GM19099 (cell line): ENCODE data around the gene NBEAL2.

Experiments
- POLR2A ChIP-seq: IDR thresholded peaks from 3 replicates; pipeline ENCODE4 v1.6.1; 2011; ENCODE audit warnings: low read depth; ENCODE audit not compliant: insufficient read length; ENCODE audit errors: extremely low read depth

The NBEAL2 gene

GRCh38 chr3:46942076-46942475, 37.4 kb upstream of the NBEAL2 start:
- TF ChIP-seq POLR2A: no peak

- TF ChIP-seq POLR2A: no peak
Observed at GRCh38 chr3:46942481-46943236, 36.8 kb upstream of the NBEAL2 start.

GRCh38 chr3:46943237-46944187, 36.0 kb upstream of the NBEAL2 start:
- no peak for TF ChIP-seq POLR2A

- no peak for TF ChIP-seq POLR2A
Observed at GRCh38 chr3:46944191-46944590, 35.3 kb upstream of the NBEAL2 start.

GRCh38 chr3:46946416-46946815, 33.0 kb upstream of the NBEAL2 start:
- no peak for TF ChIP-seq POLR2A

- TF ChIP-seq POLR2A: no peak
Observed at GRCh38 chr3:46946856-46947545, 32.5 kb upstream of the NBEAL2 start.

- no peak for TF ChIP-seq POLR2A
Observed at GRCh38 chr3:46947546-46947901, 31.9 kb upstream of the NBEAL2 start.

GRCh38 chr3:46947981-46948791, 31.3 kb upstream of the NBEAL2 start:
- no peak for TF ChIP-seq POLR2A

GRCh38 chr3:46948830-46949671, 30.4 kb upstream of the NBEAL2 start:
- no peak for TF ChIP-seq POLR2A

GRCh38 chr3:46950177-46950576, 29.3 kb upstream of the NBEAL2 start:
- TF ChIP-seq POLR2A: no peak

- TF ChIP-seq POLR2A: no peak
Observed at GRCh38 chr3:46950650-46951241, 28.7 kb upstream of the NBEAL2 start.

GRCh38 chr3:46952813-46953212, 26.7 kb upstream of the NBEAL2 start:
- no peak for TF ChIP-seq POLR2A
